C4-2B (cell line): ENCODE measurements around the gene THRB.

Experiments
- ZFX ChIP-seq: fragments of 450-650 bp; IDR thresholded peaks from 2 replicates; pipeline ENCODE4 v1.6.1; 2017
- TF ChIP-seq, protein P1 (sequence below): fragments of 450-650 bp; conservative IDR thresholded peaks from 2 replicates; pipeline ENCODE4 v1.5.1; 2017; ENCODE audit warnings: mild to moderate bottlenecking

GRCh38 chr3:24202071-24202470 is 292.6 kb downstream of the THRB start:
- TF ChIP-seq, protein P1, sequence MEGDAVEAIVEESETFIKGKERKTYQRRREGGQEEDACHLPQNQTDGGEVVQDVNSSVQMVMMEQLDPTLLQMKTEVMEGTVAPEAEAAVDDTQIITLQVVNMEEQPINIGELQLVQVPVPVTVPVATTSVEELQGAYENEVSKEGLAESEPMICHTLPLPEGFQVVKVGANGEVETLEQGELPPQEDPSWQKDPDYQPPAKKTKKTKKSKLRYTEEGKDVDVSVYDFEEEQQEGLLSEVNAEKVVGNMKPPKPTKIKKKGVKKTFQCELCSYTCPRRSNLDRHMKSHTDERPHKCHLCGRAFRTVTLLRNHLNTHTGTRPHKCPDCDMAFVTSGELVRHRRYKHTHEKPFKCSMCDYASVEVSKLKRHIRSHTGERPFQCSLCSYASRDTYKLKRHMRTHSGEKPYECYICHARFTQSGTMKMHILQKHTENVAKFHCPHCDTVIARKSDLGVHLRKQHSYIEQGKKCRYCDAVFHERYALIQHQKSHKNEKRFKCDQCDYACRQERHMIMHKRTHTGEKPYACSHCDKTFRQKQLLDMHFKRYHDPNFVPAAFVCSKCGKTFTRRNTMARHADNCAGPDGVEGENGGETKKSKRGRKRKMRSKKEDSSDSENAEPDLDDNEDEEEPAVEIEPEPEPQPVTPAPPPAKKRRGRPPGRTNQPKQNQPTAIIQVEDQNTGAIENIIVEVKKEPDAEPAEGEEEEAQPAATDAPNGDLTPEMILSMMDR, result no peak
- no peak for TF ChIP-seq ZFX
